ENCODE data around the gene FOXF1.

Gene FOXF1

DNA sequence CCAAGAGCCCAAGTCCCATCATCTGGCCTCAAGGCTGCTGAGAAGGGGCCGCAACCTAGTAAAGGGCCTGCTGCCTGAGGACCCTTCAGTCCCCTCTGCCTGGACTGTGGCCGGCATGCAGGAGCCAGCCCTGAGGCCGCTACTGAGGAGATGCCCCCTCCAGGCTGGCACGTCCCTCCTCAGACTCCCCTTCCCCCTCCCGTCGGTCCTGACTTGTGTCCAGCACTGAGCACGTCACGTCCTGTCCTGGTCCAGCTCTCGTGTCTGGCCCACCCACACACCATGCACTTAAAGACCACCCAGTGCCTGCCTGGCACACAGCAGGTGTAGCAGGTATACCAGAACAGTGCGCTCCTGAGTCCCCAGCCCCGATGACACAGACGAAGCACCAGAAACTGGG is 35.2 kb downstream of the FOXF1 start:
- 0 out of 2 replicates have a peak overlapping the region, but pooled peaks have one; percentile 23 for H3K27ac ChIP-seq
- no peak for TF ChIP-seq CTCF (conservative IDR thresholded peaks at IDR 0.05)

- no peak for TF ChIP-seq CTCF (conservative IDR thresholded peaks at IDR 0.05)
- 0 out of 2 replicates have a peak overlapping the region, but pooled peaks have one; percentile 23 for H3K27ac ChIP-seq
Observed at GRCh38 chr16:86545954-86546637, 35.8 kb downstream of the FOXF1 start.

DNA sequence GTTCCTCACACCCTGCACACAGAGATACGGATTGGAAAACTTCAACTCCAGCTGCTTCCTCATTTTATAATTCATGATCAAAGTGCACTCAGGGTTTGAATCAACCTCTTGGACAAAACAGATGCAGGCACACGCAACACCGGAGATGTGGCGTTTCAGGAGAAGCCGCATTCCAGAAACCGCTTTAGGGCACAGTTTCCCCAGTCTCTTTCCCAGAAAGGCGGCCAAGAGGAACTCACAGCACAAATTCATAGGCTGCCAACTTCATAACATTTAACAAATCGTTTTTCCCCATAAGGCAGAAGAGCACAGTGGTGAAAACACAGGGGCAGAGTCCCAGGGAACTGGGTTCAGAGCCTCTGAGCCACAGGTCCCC is 36.3 kb downstream of the FOXF1 start:
- 0 out of 2 replicates have a peak overlapping the region, but pooled peaks have one; percentile 23 for H3K27ac ChIP-seq
- TF ChIP-seq CTCF (conservative IDR thresholded peaks at IDR 0.05), result no peak

- no peak for TF ChIP-seq CTCF (conservative IDR thresholded peaks at IDR 0.05)
- H3K27ac ChIP-seq, result no peak overlapping the region
Observed at GRCh38 chr16:86547286-86547685, 37.0 kb downstream of the FOXF1 start.

DNA sequence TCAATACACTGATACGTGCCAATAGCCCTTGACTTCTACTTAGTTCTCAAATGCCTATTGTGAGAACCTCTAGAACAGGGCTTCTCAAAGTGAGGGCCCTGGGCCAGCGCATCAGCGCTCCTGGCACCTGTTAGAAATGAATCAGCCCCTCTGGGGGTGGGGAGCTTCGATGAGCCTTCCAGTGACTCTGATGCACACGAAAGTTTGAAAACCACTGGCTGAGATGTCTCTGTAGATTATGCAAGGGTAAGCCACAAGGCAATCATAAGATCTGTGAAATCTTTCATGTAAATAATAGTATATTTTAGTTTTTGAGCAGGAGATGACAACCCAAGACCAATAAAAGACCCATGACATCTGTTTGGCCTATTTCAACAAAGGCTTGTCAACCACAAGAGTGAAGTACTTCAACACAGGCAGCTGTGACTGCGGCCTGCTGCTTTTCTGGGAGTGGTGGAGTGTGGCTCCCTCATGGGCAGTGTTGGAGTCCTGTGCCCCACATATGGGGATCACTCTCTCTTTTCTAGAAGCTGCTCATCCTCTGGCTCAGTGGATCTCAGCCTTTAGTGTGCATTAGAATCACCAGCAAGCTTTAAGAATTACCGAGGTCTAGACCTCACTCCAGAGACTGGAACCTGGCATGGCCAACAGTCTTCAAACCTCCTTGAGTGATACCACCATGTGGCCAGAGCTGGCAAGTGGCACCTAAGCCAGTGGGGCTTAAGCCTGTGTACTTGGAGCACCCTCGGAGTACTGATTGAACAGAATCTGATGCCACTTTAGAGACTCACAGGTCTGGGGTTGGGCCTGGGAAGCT is 39.0 kb downstream of the FOXF1 start:
- TF ChIP-seq CTCF (conservative IDR thresholded peaks at IDR 0.05), result no peak
- H3K27ac ChIP-seq, result no peak overlapping the region

DNA sequence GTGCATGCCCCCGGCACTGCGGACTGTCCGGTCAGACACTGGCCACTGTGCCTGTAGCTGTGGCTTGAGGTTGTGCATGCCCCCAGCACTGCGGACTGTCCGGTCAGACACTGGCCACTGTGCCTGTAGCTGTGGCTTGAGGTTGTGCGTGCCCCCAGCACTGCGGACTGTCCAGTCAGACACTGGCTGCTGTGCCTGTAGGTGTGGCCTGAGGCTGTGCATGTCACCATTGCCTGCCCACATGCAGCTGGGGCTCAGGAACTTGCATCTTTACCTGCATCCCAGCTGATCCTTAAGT is 39.5 kb downstream of the FOXF1 start:
- no peak overlapping the region for H3K27ac ChIP-seq
- TF ChIP-seq CTCF (conservative IDR thresholded peaks at IDR 0.05), result no peak

- H3K27ac ChIP-seq, result no peak overlapping the region
- no peak for TF ChIP-seq CTCF (conservative IDR thresholded peaks at IDR 0.05)
Observed at GRCh38 chr16:86550281-86550680, 40.0 kb downstream of the FOXF1 start.
